Smooth muscle cell (in vitro differentiated cells): ENCODE measurements around the gene CD151. TPM values are rescaled to one million over a fixed set of nuclear protein-coding genes. Genes with fewer than 3 reads are reported as not detected.

Experiments
- DNase-seq: peaks from one replicate; lab custom pipeline; 2025; ENCODE audit not compliant: unreplicated experiment; lab: John Stamatoyannopoulos, UW
- H2AFZ ChIP-seq: fragments of 200-600 bp; sonication (generic); 2 replicates; pipeline ENCODE4 v1.6.0; 2016; ENCODE audit warnings: antibody characterized with exemption, low read depth, mild to moderate bottlenecking
- H3F3A ChIP-seq: fragments of 200-600 bp; sonication (generic); 2 replicates; pipeline ENCODE4 v1.6.0; 2017; ENCODE audit warnings: antibody characterized with exemption, low read depth
- H3K27ac ChIP-seq: fragments of 200-600 bp; sonication (generic); 2 replicates; pipeline ENCODE4 v1.5.1; 2016; ENCODE audit warnings: low read depth, mild to moderate bottlenecking
- H3K27me3 ChIP-seq: fragments of 200-600 bp; sonication (generic); 2 replicates; pipeline ENCODE4 v1.6.1; 2016; ENCODE audit warnings: low read depth, mild to moderate bottlenecking
- H3K36me3 ChIP-seq: fragments of 200-600 bp; sonication (generic); 2 replicates; pipeline ENCODE4 v1.5.1; 2016; ENCODE audit warnings: low read depth
- H3K4me1 ChIP-seq: fragments of 200-600 bp; sonication (generic); 2 replicates; pipeline ENCODE4 v1.5.1; 2016; ENCODE audit warnings: low read depth
- H3K4me2 ChIP-seq: fragments of 200-600 bp; sonication (generic); 2 replicates; pipeline ENCODE4 v1.6.0; 2016; ENCODE audit warnings: mild to moderate bottlenecking
- H3K4me3 ChIP-seq: fragments of 200-600 bp; sonication (generic); 2 replicates; pipeline ENCODE4 v1.5.1; 2016; ENCODE audit warnings: mild to moderate bottlenecking
- H3K79me2 ChIP-seq: fragments of 200-600 bp; sonication (generic); 2 replicates; pipeline ENCODE4 v1.6.0; 2016; ENCODE audit warnings: low read depth, mild to moderate bottlenecking
- H3K9ac ChIP-seq: fragments of 200-600 bp; sonication (generic); 2 replicates; pipeline ENCODE4 v1.6.0; 2016; ENCODE audit warnings: low read depth
- H3K9me3 ChIP-seq: fragments of 200-600 bp; sonication (generic); replicated peaks from 2 replicates; pipeline ENCODE4 v1.5.1; 2016; ENCODE audit warnings: low read depth
- H4K20me1 ChIP-seq: fragments of 200-600 bp; sonication (generic); 2 replicates; pipeline ENCODE4 v1.6.0; 2016; ENCODE audit warnings: low read depth
- WGBS: methylation state at CpG from one replicate; pipeline ENCODE4 v1.1.7; 2016; ENCODE audit warnings: low lambda C conversion rate; 5-methylcytosine and 5-hydroxymethylcytosine counted together
- polyA plus RNA-seq: library from polyadenylated mRNA; unstranded; fragments of >200 nt; fragmentation: Nextera tagmentation; extraction: Ambion mirVana; gene quantifications from 2 replicates; pipeline ENCODE4 v1.2.1, GENCODE V29; 2016
- total RNA-seq: library from RNA; depleted of rRNA; stranded (reverse); fragments of >200 nt; gene quantifications from 2 replicates; pipeline ENCODE4 v1.2.3, GENCODE V29; 2014
- TF ChIP-seq, protein P1 (sequence below): fragments of 200-600 bp; sonication (generic); IDR thresholded peaks from 2 replicates; pipeline ENCODE4 v1.5.1; 2017; ENCODE audit warnings: borderline replicate concordance, mild to moderate bottlenecking, antibody characterized with exemption; ENCODE audit not compliant: insufficient read depth, poor library complexity, severe bottlenecking

CD151 gene
- total and polyA plus RNA-seq, 2 experiments from 2014 or later = 256 to 391 TPM

DNA sequence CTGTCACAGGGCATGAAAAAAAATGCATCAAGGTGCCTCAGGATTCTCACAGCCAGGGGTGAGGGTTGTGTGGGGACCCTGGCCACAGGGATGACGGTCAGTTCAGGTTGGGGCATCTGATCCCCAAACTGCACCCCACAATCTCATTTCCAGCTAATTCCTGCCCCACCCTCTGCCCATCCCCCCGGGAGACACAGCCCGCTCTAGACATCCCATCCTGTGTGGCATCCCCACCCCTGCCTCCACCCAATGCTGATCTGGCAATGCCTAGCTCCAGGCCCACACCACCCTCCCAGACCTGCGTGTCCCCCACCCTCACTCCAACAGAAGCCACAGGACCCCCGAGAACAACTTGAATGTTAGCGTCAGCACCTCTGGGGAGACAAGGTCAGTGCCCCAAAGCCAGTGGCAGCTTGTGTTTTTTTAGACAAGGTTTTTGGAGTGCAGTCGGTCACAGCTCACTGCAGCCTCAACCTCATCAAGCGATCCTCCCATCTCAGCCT lies 35.2 kb downstream of the CD151 start:
- H3K79me2 ChIP-seq = no peaks in the 10 kb centered on the region
- H3K4me2 ChIP-seq = no peak overlapping the region
- WGBS = 91% methylated on average over 8 of the region's 8 CpGs
- H3K36me3 ChIP-seq = no peaks in the 10 kb centered on the region
- no peak for DNase-seq
- no peaks in the 10 kb centered on the region for H3F3A ChIP-seq
- no peak overlapping the region for H3K4me3 ChIP-seq
- TF ChIP-seq, protein P1, sequence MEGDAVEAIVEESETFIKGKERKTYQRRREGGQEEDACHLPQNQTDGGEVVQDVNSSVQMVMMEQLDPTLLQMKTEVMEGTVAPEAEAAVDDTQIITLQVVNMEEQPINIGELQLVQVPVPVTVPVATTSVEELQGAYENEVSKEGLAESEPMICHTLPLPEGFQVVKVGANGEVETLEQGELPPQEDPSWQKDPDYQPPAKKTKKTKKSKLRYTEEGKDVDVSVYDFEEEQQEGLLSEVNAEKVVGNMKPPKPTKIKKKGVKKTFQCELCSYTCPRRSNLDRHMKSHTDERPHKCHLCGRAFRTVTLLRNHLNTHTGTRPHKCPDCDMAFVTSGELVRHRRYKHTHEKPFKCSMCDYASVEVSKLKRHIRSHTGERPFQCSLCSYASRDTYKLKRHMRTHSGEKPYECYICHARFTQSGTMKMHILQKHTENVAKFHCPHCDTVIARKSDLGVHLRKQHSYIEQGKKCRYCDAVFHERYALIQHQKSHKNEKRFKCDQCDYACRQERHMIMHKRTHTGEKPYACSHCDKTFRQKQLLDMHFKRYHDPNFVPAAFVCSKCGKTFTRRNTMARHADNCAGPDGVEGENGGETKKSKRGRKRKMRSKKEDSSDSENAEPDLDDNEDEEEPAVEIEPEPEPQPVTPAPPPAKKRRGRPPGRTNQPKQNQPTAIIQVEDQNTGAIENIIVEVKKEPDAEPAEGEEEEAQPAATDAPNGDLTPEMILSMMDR = no peak
- no peaks in the 10 kb centered on the region for H3K9me3 ChIP-seq
- peaks cover 22% of the 10 kb centered on the region for H4K20me1 ChIP-seq
- H2AFZ ChIP-seq = no peak overlapping the region
- no peaks in the 10 kb centered on the region for H3K27me3 ChIP-seq
- H3K9ac ChIP-seq = no peak overlapping the region
- no peak overlapping the region for H3K27ac ChIP-seq
- H3K4me1 ChIP-seq = peaks cover 5% of the 10 kb centered on the region

DNA sequence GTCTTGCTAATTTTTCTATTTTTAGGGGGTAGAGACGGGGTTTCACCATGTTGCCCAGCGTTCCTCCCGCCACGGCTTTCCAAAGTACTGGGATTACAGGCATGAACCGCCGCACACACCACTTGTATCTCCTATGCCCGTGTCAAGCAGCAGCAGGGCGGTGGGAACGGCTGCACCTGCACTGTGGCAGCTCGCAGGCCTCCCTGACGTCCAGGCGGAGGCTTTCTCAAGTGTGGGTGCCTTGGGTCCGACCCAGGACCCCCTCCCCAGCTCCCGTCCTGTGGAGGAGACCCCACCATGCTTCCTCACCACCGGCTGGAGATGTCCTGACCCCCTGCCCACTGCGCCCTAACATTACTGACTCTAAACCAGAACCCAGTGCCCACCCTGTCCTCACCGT lies 35.6 kb downstream of the CD151 start:
- H3K4me2 ChIP-seq = no peak overlapping the region
- H2AFZ ChIP-seq = no peak overlapping the region
- H3K4me3 ChIP-seq = no peak overlapping the region
- H3F3A ChIP-seq = no peaks in the 10 kb centered on the region
- H3K4me1 ChIP-seq = peaks cover 1% of the 10 kb centered on the region
- H3K27ac ChIP-seq = no peak overlapping the region
- no peak for DNase-seq
- H4K20me1 ChIP-seq = peaks cover 17% of the 10 kb centered on the region
- WGBS = 97% methylated on average over 17 of the region's 17 CpGs
- H3K36me3 ChIP-seq = no peaks in the 10 kb centered on the region
- H3K9ac ChIP-seq = no peak overlapping the region
- H3K79me2 ChIP-seq = no peaks in the 10 kb centered on the region
- TF ChIP-seq, protein P1 = no peak
- no peaks in the 10 kb centered on the region for H3K9me3 ChIP-seq
- no peaks in the 10 kb centered on the region for H3K27me3 ChIP-seq

DNA sequence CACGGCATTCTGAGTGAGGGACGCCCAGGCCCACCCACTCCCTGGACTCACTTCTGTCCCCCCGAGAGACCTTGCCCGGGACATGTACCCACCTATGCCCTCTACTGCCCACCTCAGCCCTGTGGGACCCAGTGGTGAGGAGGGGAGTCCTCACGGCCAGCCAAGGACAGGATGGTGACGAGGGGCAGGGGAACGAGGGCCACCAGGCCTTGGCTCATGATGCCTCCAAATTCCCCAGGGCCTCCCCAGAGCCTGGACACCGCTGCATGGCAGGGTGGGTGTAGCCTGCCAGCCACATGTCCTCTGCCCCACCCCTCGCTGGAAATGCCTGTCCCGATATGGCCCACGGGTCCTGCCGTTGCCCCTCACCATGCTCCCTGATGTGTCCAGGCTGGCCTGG lies 36.0 kb downstream of the CD151 start:
- Histone ChIP-seq H3K36me3 (no peaks in the 10 kb centered on the region), H3K4me3 (no peak overlapping the region), H4K20me1 (peaks cover 13% of the 10 kb centered on the region), H3K4me1 (no peaks in the 10 kb centered on the region), H3K9ac (no peak overlapping the region), H3K79me2 (no peaks in the 10 kb centered on the region), H3F3A (no peaks in the 10 kb centered on the region), H2AFZ (no peak overlapping the region), H3K27ac (no peak overlapping the region), H3K27me3 (no peaks in the 10 kb centered on the region), H3K9me3 (no peaks in the 10 kb centered on the region), H3K4me2 (no peak overlapping the region)
- WGBS = 92% methylated on average over 12 of the region's 12 CpGs
- DNase-seq = no peak
- TF ChIP-seq, protein P1 = no peak

DNA sequence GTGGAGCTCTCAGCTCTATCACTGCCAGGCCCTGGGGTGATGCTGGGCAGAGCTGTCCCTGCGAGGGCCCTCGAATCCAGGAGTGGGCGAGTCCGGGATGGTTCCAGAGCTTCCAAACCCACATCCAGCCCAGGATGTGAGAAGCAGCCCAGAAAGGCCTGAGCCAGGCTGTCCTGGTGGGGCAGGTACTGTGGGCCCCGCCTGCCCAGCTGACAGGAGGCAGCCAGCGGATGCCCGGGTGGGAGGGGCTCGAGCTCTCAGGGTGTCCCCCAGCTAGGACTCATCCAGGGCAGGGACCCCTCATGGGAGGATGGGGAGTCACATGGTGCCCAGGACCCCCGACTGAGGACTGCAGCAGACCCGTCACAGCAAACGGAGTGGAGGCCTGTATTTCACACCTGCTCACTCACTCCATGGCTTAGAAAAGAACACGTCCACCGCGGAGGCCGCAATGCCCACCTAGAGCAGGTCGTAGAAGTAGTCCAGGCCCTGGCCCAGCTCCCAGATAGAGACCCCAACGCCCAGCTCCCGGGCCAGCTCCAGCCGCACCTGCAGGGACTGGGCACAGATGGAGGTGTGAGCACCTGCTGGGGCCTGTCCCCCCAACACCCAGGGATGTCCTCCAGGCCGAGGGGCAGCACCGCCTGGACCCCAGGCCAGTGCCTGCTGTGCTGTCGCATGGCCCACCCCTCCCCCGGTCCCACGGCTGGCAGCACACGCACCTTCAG lies 36.8 kb downstream of the CD151 start:
- H3K79me2 ChIP-seq = no peaks in the 10 kb centered on the region
- no peak overlapping the region for H3K9ac ChIP-seq
- H3K4me2 ChIP-seq = no peak overlapping the region
- H4K20me1 ChIP-seq = peaks cover 10% of the 10 kb centered on the region
- H3K4me3 ChIP-seq = no peak overlapping the region
- no peak overlapping the region for H2AFZ ChIP-seq
- no peaks in the 10 kb centered on the region for H3F3A ChIP-seq
- H3K4me1 ChIP-seq = no peaks in the 10 kb centered on the region
- no peaks in the 10 kb centered on the region for H3K36me3 ChIP-seq
- DNase-seq = no peak
- TF ChIP-seq, protein P1 = no peak
- H3K27me3 ChIP-seq = no peaks in the 10 kb centered on the region
- no peaks in the 10 kb centered on the region for H3K9me3 ChIP-seq
- 95% methylated on average over 24 of the region's 25 CpGs for WGBS
- H3K27ac ChIP-seq = no peak overlapping the region
